ENCODE data around the gene C1orf115.

DNA sequence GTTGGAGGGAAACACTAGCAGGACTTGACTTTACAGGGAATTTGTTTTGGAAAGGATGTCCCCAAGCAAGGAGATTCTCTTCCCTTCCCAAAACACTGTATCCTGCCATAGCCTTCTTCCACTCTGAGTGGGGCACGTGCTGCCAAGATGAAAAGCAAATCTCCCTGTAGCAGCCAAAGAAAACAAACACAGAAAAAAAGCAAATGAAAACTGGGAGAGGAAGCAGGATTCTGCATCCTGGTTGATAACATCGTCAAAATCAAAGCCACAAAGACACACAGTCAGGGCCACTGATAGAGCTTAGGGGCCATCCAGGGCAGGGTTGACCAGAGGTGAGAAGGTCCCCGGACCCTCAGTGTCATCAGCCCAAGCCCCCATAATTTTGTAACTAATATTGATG is 42.0 kb downstream of the C1orf115 start:
- no peak for TF ChIP-seq CTCF (conservative IDR thresholded peaks at IDR 0.05 in 1 of 2, IDR thresholded peaks at IDR 0.05 in 1 of 2; ENCODE audit: extremely low read depth in 1 of 2, insufficient read depth in 1 of 2, low read depth in 1 of 2, low read length in 2 of 2)
- TF ChIP-seq EZH2 (IDR thresholded peaks at IDR 0.05; ENCODE audit: borderline replicate concordance, low read length): no peak
